GM18520 (cell line): Measurements from ENCODE around the gene WNT8B.

Experiments used
- ATAC-seq: cut with Tn5 transposase; IDR thresholded peaks from one replicate; pipeline ENCODE4 v1.9.1; 2021; ENCODE audit not compliant: unreplicated experiment

WNT8B gene

DNA sequence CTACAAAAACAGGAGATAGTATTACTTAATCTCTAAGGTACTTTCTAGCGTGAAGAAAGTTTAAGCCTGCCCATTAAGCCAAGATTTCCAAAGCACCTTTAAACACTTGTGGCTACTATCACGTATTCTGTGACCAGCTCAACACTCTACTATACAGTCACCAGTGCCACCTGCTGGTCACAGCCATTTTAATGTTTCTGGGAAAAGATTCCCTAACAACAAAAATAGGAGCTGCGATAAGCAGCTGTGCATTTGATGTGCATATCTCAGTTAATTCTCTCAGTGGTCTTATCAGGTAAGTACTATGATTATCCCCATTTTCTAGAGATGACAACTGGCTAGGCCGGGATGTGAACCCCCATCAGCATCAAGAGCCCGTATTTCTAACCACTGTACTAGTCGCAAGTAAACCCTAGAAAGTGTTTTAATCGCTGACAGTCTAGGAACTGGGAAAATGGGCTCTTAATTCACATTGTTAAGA lies 56.0 kb downstream of the WNT8B start:
- no peak for ATAC-seq

- ATAC-seq = no peak
Measured at GRCh38 chr10:100519311-100520051, 56.7 kb downstream of the WNT8B start, which contains the start of gene SEC31B. Gene SEC31B, minus strand, starts transcription at chr10:100519861. Its CDS starts 2,909 bp downstream, at chr10:100516952.

GRCh38 chr10:100520811-100521210 lies 58.0 kb downstream of the WNT8B start:
- no peak for ATAC-seq

- no peak for ATAC-seq
Measured at GRCh38 chr10:100522107-100522801, 59.4 kb downstream of the WNT8B start.

DNA sequence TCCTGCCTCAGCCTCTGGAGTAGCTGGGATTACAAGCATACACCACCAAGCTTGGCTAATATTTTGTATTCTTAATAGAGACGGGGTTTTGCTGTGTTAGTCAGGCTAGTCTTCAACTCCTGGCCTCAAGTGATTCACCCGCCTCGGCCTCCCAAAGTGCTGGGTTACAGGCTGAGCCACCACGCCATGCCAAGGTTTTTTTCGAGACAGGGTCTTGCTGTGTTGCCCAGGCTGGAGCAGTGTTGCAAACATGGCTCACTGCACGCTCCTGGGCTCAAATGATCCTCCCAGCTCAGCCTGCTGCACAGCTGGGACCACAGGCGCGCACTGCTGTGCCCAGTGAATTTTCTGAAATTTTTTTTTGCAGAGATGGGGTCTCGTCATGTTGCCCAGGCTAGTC lies 60.1 kb downstream of the WNT8B start:
- no peak for ATAC-seq

- no peak for ATAC-seq
Measured at GRCh38 chr10:100524206-100524605, 61.4 kb downstream of the WNT8B start.

GRCh38 chr10:100524638-100525037 lies 61.8 kb downstream of the WNT8B start:
- ATAC-seq = no peak

DNA sequence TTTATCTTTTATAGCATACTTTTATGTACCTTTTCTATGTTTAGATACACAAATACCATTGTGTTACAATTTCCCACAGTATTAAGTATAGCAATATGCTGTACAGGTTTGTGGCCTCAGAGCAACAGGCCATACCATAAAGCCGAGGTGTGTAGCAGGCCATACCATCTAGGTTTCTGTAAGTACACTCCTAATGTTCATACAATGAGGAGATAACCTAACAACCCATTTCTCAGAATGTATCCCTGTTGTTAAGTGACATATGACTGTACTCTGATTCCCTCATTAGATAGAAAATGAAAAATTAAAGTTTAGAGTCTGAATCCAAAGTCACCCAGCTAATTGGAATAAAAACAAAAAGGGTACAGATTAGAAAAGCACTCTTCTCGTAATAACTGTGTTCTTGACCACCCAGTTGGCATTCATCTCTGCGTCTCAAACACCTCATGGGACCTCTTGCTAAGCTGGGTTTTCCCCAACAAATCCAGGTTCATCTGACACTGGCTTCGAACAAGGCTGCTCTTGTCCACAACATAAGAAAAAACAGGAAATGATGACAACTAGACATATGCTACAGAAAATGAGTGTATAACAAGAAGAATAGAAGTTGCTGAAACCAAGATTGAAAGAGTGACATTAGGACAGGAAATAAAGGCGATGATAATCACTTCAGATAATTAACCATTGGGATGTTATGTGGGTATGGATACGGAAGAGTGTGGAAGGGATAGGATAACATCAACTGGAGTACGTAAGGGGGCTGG lies 65.5 kb downstream of the WNT8B start:
- no peak for ATAC-seq

DNA sequence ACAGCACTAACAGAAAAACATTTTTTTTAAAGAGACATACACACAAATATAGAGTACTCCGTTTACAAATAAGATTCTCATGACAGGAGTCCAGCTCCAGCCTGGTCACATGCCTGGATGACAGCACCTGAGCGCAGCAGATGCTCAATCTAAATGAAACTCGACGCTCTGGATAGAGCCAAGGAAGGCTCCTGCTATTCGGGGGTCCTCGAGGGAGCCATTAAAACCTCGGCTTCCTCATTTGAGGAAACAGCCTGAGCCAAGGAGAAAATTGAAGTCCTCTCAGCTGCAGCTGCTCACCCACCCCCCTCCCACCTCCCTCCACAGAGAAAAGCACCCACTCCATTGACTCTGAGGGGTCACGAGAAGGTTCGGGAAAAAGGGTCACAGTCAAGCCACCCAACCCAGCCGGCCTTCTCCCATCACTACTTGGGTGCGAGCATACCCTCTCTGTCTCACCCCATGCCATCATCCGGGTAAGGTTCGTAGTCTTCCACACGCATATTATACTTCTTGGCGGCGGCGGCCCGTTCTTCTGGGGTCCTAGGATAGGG lies 66.2 kb downstream of the WNT8B start:
- ATAC-seq = no peak

DNA sequence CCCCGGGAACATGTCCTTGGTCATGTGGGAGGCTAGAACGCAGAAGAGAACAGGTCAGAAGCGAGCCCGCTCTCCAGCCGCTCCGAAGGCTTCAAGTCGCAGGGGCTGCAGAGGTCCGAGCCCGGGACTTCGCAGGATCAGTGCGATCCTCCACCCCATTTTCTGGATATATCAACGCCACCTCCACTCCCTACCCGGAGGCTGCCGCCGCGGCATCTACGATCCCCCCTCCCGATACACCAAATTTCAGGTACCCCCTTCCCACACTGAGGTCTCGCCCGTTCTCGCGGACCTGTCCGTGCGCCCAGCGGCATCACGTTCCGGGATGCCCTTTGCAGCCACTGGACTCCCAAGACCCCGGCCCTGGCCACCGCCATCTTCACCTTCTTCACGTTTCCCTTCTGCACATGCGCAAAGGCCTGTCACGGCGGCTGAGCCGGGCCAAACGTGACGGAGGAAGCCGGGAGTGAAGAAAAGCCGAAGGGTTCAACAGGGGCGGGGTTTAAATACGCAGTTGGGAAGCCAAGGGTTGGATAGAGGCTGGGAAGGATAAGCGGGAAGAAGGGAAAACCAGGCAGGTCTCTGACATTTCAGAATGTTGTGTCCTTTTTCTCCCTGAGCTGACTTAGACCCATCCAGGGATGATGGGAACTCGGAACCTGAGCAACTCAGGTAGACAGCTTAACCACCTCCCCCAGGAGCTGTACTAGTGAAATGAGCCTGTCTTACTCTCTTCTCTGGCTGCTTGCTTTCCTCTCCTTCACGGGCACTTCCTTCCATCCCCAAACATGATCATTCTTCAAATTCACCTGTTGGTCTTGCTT lies 66.9 kb downstream of the WNT8B start, which contains the start of gene NDUFB8:
TSS of gene NDUFB8 (minus strand) at position 397 of the 824 bp plus-strand sequence. CDS start at position 377, 20 bp downstream.
- ATAC-seq = no peak

- ATAC-seq = no peak
Measured at GRCh38 chr10:100531761-100532160, 69.0 kb downstream of the WNT8B start.
